B cell (primary cell): ENCODE data around the gene HSPA1A. TPM values are rescaled to one million over a fixed set of nuclear protein-coding genes. Genes with fewer than 3 reads are reported as not detected.

ENCODE experiments used
- ATAC-seq: fragments of 200-7000 bp; cut with Tn5 transposase; one replicate; pipeline ENCODE4 v1.10.0; 2021; ENCODE audit warnings: low read depth, mild to moderate bottlenecking, moderate number of reproducible peaks, moderate library complexity
- CTCF ChIA-PET: fragments of 350-600 bp; sonication (Branson Sonifier 250); formaldehyde crosslinking; loops from one replicate; lab custom pipeline; 2021; ENCODE audit warnings: antibody characterized with exemption, inconsistent platforms; lab: Charles Lee
- POLR2A ChIA-PET: fragments of 350-600 bp; sonication (Branson Sonifier 250); formaldehyde crosslinking; loops from one replicate; lab custom pipeline; 2021; ENCODE audit warnings: antibody characterized with exemption; lab: Charles Lee
- DNase-seq: peaks from one replicate; pipeline ENCODE4 v3.0.0; 2013
- H2AFZ ChIP-seq: 2 replicates; pipeline ENCODE4 v1.6.1; 2012; ENCODE audit warnings: mild to moderate bottlenecking, low read depth, low read length; ENCODE audit not compliant: insufficient read depth, poor library complexity, severe bottlenecking
- H3K27ac ChIP-seq, 2 donors: 1 replicate in 1 of 2; 2 replicates in 1 of 2; pipeline ENCODE4 v1.5.1; 2012 to 2013; ENCODE audit warnings: low read length in 2 of 2, mild to moderate bottlenecking in 2 of 2, moderate library complexity in 1 of 2
- H3K27me3 ChIP-seq, 4 experiments: fragments of 200-600 bp in 1 of 4; sonication (generic) in 1 of 4; replicated peaks in 1 of 4; 1 replicate in 2 of 4; 2 replicates in 2 of 4; pipeline versions ENCODE4 v1.6.1 to v1.7.0; 2013 to 2016; ENCODE audit warnings: low read length in 3 of 4, mild to moderate bottlenecking in 2 of 4, mixed read lengths in 1 of 4, moderate library complexity in 1 of 4; ENCODE audit not compliant: insufficient read depth in 4 of 4, control insufficient read depth in 3 of 4; ENCODE audit errors: control extremely low read depth in 1 of 4
- H3K36me3 ChIP-seq, 2 experiments: replicated peaks in 1 of 2; 1 replicate in 1 of 2; 2 replicates in 1 of 2; pipeline versions ENCODE4 v1.6.1 to v1.7.1; 2013; ENCODE audit warnings: low read length in 1 of 2; ENCODE audit not compliant: insufficient read depth in 2 of 2, control insufficient read depth in 1 of 2; ENCODE audit errors: control extremely low read depth in 1 of 2, extremely low read depth in 1 of 2
- H3K4me1 ChIP-seq, 2 donors: fragments of 200-600 bp in 1 of 2; sonication (generic) in 1 of 2; 1 replicate in 1 of 2; 2 replicates in 1 of 2; pipeline versions ENCODE4 v1.5.1 to v1.6.1; 2013 to 2017; ENCODE audit warnings: low read length in 2 of 2; ENCODE audit not compliant: control insufficient read depth in 2 of 2, insufficient read depth in 2 of 2
- H3K4me2 ChIP-seq: replicated peaks from 2 replicates; pipeline ENCODE3; 2012; ENCODE audit warnings: mild to moderate bottlenecking, low read depth, low read length; ENCODE audit not compliant: poor library complexity, severe bottlenecking
- H3K4me3 ChIP-seq, 5 experiments: fragments of 200-600 bp in 1 of 5; sonication (generic) in 1 of 5; 1 replicate in 3 of 5; 2 replicates in 2 of 5; pipeline versions ENCODE4 v1.5.1 to v1.7.0; 2011 to 2016; ENCODE audit warnings: low read length in 4 of 5, mild to moderate bottlenecking in 4 of 5, low read depth in 2 of 5, control low read depth in 1 of 5, moderate library complexity in 1 of 5; ENCODE audit not compliant: insufficient read depth in 1 of 5; ENCODE audit errors: control extremely low read depth in 1 of 5, extremely low read depth in 1 of 5
- H3K79me2 ChIP-seq: fragments of 200-600 bp; sonication (generic); one replicate; pipeline ENCODE4 v1.6.0; 2016; ENCODE audit warnings: low read length; ENCODE audit not compliant: control insufficient read depth, insufficient read depth
- H3K9ac ChIP-seq: fragments of 200-600 bp; sonication (generic); 2 replicates; pipeline ENCODE4 v1.6.1; 2017; ENCODE audit warnings: mild to moderate bottlenecking, low read length, moderate library complexity
- H3K9me3 ChIP-seq, 3 donors: one replicate each; pipeline versions ENCODE4 v1.6.1 to v1.7.1; 2013; ENCODE audit warnings: low read length in 2 of 3; ENCODE audit not compliant: control insufficient read depth in 2 of 3, insufficient read depth in 1 of 3; ENCODE audit errors: control extremely low read depth in 1 of 3
- H4K20me1 ChIP-seq: 2 replicates; pipeline ENCODE4 v1.6.0; 2012; ENCODE audit warnings: mild to moderate bottlenecking, low read length; ENCODE audit not compliant: insufficient read depth, control insufficient read depth, poor library complexity, severe bottlenecking
- H3K27ac Mint-ChIP-seq: one replicate; pipeline ENCODE4 v1.8.0; 2021; ENCODE audit warnings: mixed read lengths
- H3K27me3 Mint-ChIP-seq: one replicate; pipeline ENCODE4 v1.8.0; 2021; ENCODE audit warnings: mixed read lengths
- H3K4me1 Mint-ChIP-seq: one replicate; pipeline ENCODE4 v1.8.0; 2021; ENCODE audit warnings: mixed read lengths
- H3K4me3 Mint-ChIP-seq: one replicate; pipeline ENCODE4 v1.8.0; 2021; ENCODE audit warnings: mixed read lengths
- H3K9me3 Mint-ChIP-seq: one replicate; pipeline ENCODE4 v1.8.0; 2022; ENCODE audit warnings: mixed read lengths; ENCODE audit not compliant: insufficient read depth
- CTCF ChIP-seq: fragments of 200-600 bp; IDR thresholded peaks from one replicate; pipeline ENCODE4 v1.8.0; 2022; ENCODE audit warnings: antibody characterized with exemption, mild to moderate bottlenecking
- EZH2 ChIP-seq: IDR thresholded peaks from 2 replicates; pipeline ENCODE4 v1.6.1; 2012; ENCODE audit warnings: borderline replicate concordance, low read depth, mild to moderate bottlenecking, moderate library complexity, low read length; ENCODE audit not compliant: insufficient read depth, poor library complexity, severe bottlenecking
- WGBS: methylation state at CpG from one replicate; pipeline ENCODE4 v1.1.5; 2013; ENCODE audit warnings: missing lambda C conversion rate; ENCODE audit not compliant: insufficient coverage; 5-methylcytosine and 5-hydroxymethylcytosine counted together
- intact Hi-C: fragments of 100-400 bp; cut with micrococcal nuclease; formaldehyde crosslinking; loops from one replicate; pipeline ENCODE4 v1.10.0; 2022
- polyA plus RNA-seq: library from polyadenylated mRNA; depleted of rRNA; stranded (reverse); fragments of >200 nt; gene quantifications from 2 replicates; pipeline ENCODE4 v1.2.3, GENCODE V29; 2012
- total RNA-seq, 2 donors: library from RNA; stranded (reverse); fragments of 120-200 nt in 1 of 2; gene quantifications; 1 replicate in 1 of 2; 2 replicates in 1 of 2; pipeline versions ENCODE4 v1.2.3 to v1.2.4, GENCODE V29; 2013 to 2022

The HSPA1A gene
- total and polyA plus RNA-seq, 2 donors (not counting 1 experiment from before 2014, with no cell fraction given): 61.2 to 129 TPM

DNA sequence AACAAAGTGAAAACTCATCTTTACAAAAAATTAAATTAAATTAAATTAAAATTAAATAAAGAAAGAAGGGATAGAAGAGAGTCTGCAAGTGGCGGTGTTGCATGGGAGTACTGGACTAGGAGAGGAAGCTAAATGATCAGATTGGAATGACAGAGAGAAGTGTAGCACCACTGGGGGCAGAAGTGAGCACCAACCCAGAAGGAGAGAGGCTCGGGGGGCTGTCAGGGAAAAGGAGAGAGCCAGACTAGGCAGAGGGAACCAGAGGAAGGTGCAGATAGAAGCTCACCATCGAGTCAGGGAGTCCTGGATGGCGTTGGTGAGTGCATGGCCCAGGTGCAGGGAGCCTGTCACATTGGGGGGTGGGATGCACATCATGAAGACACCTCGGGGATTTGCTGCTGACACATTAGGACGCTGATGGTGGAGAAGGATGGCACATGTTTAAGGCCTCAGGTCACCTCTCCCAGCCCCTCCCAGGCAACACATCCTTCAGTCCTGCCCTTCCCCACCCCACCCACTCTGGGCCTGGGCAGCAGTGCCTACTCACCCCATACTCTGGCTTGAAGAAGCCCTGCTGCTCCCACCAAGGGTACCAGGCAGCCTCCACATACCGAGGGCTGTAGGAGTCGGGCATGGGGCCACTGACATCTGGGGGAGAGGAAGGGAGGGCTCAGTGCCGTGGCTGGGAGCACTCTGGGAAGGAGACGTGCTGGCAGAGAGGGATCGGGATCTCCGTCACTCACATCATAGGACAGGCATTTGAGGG, 23.8 kb upstream of the HSPA1A start:
- no peak for ATAC-seq
- peak overlapping the region; percentile 8 for H3K4me2 ChIP-seq
- Mint-ChIP-seq H3K4me3 (peak overlapping the region; percentile 15), H3K9me3 (no peaks in the 10 kb centered on the region), H3K27me3 (no peaks in the 10 kb centered on the region), H3K27ac (peak overlapping the region; percentile 70), H3K4me1 (peaks cover 47% of the 10 kb centered on the region)
- H4K20me1 ChIP-seq: no peaks in the 10 kb centered on the region
- no peaks in the 10 kb centered on the region for H3K27me3 ChIP-seq
- 81% methylated on average over 8 of the region's 12 CpGs for WGBS
- intact Hi-C loops: no loop called here
- peak overlapping the region in 1 of 2 donors; percentile 12 for H3K27ac ChIP-seq
- peak; percentile 47 for DNase-seq
- no peak overlapping the region for H3K4me3 ChIP-seq
- ChIA-PET POLR2A (interaction anchor here (0.7 kb wide), 1 partner anchor 15 kb away, joined by 3 read pairs; the partner anchor contains the start of gene LSM2), CTCF (interaction anchor here (0.5 to 3.4 kb wide), 8 partner anchors 9 to 62 kb away, joined by 3 to 34 read pairs (median 4); partner anchors contain the start of genes CLIC1, LSM2 and MSH5)
- H2AFZ ChIP-seq: no peak overlapping the region
- H3K9ac ChIP-seq: no peak overlapping the region
- TF ChIP-seq CTCF (peak; percentile 71), EZH2 (no peak)
- peaks cover 45 to 71% of the 10 kb centered on the region in 2 donors for H3K4me1 ChIP-seq
- H3K36me3 ChIP-seq: peaks cover 0 to 17% of the 10 kb centered on the region in 2 experiments
- peaks cover 37% of the 10 kb centered on the region for H3K79me2 ChIP-seq
- no peaks in the 10 kb centered on the region for H3K9me3 ChIP-seq

DNA sequence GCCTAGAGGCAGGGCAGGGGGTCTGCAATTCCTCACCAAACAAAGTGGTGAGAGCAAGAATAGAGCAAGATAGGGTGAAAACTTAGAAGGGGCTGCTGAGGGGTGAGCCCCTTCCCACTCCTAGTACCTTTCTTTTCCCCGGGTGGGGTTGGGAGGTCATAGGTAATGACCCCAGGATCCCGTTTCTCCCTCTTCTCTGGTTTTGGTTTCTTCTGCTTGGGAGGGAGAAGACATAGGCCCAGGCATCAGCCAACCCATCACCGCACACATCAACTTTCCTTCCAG, 23.3 kb upstream of the HSPA1A start:
- Histone ChIP-seq H3K9me3 (no peaks in the 10 kb centered on the region), H3K9ac (no peak overlapping the region), H3K36me3 (peaks cover 0 to 19% of the 10 kb centered on the region in 2 experiments), H3K79me2 (peaks cover 32% of the 10 kb centered on the region), H3K4me3 (no peak overlapping the region), H4K20me1 (no peaks in the 10 kb centered on the region), H3K27me3 (no peaks in the 10 kb centered on the region), H2AFZ (no peak overlapping the region), H3K4me2 (no peak overlapping the region), H3K27ac (peak overlapping the region in 1 of 2 donors; percentile 12), H3K4me1 (peaks cover 49 to 76% of the 10 kb centered on the region in 2 donors)
- H3K4me1 Mint-ChIP-seq: peaks cover 51% of the 10 kb centered on the region
- no peak overlapping the region for H3K4me3 Mint-ChIP-seq
- ATAC-seq (no peak), DNase-seq (no peak)
- WGBS: no CpG with 5 or more reads among the region's 3 CpGs
- H3K27me3 Mint-ChIP-seq: no peaks in the 10 kb centered on the region
- CTCF ChIA-PET: interaction anchor here (1.2 to 3.4 kb wide), 2 partner anchors 21 to 53 kb away, joined by 3 to 34 read pairs; partner anchors contain the start of genes CLIC1 and MSH5
- intact Hi-C loops: no loop called here
- no peak for TF ChIP-seq EZH2
- TF ChIP-seq CTCF: no peak
- peak overlapping the region; percentile 70 for H3K27ac Mint-ChIP-seq
- H3K9me3 Mint-ChIP-seq: no peaks in the 10 kb centered on the region
- POLR2A ChIA-PET: no interaction called here
